HFF-Myc (cell line): ENCODE results near the gene LSM14B.
A peak's percentile ranks its signal among the peaks of the same experiment; 100 is the strongest.

ENCODE experiments used
- DNase-seq: peaks from one replicate; pipeline ENCODE4 v3.0.0-alpha.2; 2011; ENCODE audit warnings: low read depth; ENCODE audit errors: extremely low read depth
- H3K4me3 ChIP-seq: replicated peaks from 2 replicates; pipeline ENCODE4 v1.5.1; 2011; ENCODE audit warnings: low read depth, mild to moderate bottlenecking, control low read depth, low read length
- CTCF ChIP-seq: IDR thresholded peaks from 2 replicates; pipeline ENCODE4 v1.5.1; 2012; ENCODE audit warnings: mild to moderate bottlenecking, low read depth, low read length, control low read depth; ENCODE audit errors: missing control alignments

Gene LSM14B

GRCh38 chr20:62132421-62132820 is 10.1 kb downstream of the LSM14B start:
- no peak for TF ChIP-seq CTCF
- no peak overlapping the region for H3K4me3 ChIP-seq
- DNase-seq = no peak

GRCh38 chr20:62133051-62133845 is 11.0 kb downstream of the LSM14B start:
- no peak for TF ChIP-seq CTCF
- H3K4me3 ChIP-seq = no peak overlapping the region
- no peak for DNase-seq

GRCh38 chr20:62133864-62134263 is 11.6 kb downstream of the LSM14B start:
- TF ChIP-seq CTCF = peak; percentile 20
- no peak overlapping the region for H3K4me3 ChIP-seq
- DNase-seq = no peak

- TF ChIP-seq CTCF = no peak
- H3K4me3 ChIP-seq = no peak overlapping the region
- no peak for DNase-seq
Measured at GRCh38 chr20:62134735-62135231, 12.5 kb downstream of the LSM14B start.

- DNase-seq = no peak
- no peak overlapping the region for H3K4me3 ChIP-seq
- TF ChIP-seq CTCF = no peak
Measured at GRCh38 chr20:62135573-62136266, 13.4 kb downstream of the LSM14B start.

- H3K4me3 ChIP-seq = no peak overlapping the region
- no peak for DNase-seq
- TF ChIP-seq CTCF = peak; percentile 93
Measured at GRCh38 chr20:62136283-62137091, 14.2 kb downstream of the LSM14B start.
